GM12873 (cell line): ENCODE results near the gene CBLC.

ENCODE experiments used
- TF ChIP-seq, protein P1 (sequence below): IDR thresholded peaks from 2 replicates; pipeline ENCODE4 v1.5.1; 2012; ENCODE audit warnings: low read depth, mild to moderate bottlenecking, moderate library complexity, low read length, control low read depth; ENCODE audit not compliant: insufficient read depth; ENCODE audit errors: missing control alignments

The CBLC gene

DNA sequence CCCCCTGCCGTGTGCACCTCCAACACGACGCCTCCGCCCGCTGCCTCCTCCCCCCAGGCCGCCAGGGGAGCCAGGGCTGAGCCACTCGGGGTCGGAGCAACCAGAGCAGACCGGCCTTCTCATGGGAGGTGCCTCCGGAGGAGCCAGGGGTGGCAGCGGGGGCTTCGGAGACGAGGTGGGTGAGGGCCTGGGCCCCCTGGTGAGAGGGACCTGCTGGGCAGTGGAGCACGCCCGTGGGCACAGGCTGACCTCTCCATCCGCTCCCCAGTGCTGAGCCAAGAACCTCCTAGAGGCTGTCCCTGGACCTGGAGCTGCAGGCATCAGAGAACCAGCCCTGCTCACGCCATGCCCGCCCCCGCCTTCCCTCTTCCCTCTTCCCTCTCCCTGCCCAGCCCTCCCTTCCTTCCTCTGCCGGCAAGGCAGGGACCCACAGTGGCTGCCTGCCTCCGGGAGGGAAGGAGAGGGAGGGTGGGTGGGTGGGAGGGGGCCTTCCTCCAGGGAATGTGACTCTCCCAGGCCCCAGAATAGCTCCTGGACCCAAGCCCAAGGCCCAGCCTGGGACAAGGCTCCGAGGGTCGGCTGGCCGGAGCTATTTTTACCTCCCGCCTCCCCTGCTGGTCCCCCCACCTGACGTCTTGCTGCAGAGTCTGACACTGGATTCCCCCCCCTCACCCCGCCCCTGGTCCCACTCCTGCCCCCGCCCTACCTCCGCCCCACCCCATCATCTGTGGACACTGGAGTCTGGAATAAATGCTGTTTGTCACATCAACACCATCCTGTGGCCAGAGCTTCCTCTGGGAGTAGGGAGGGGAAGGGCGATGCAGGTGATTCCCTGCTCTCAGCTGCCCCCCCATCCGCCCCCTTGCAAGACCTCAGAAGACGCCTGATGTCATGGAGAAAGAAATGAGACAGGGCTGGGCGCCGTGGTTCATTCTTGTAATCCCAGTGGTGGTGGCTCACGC lies 43.2 kb downstream of the CBLC start:
- TF ChIP-seq, protein P1, sequence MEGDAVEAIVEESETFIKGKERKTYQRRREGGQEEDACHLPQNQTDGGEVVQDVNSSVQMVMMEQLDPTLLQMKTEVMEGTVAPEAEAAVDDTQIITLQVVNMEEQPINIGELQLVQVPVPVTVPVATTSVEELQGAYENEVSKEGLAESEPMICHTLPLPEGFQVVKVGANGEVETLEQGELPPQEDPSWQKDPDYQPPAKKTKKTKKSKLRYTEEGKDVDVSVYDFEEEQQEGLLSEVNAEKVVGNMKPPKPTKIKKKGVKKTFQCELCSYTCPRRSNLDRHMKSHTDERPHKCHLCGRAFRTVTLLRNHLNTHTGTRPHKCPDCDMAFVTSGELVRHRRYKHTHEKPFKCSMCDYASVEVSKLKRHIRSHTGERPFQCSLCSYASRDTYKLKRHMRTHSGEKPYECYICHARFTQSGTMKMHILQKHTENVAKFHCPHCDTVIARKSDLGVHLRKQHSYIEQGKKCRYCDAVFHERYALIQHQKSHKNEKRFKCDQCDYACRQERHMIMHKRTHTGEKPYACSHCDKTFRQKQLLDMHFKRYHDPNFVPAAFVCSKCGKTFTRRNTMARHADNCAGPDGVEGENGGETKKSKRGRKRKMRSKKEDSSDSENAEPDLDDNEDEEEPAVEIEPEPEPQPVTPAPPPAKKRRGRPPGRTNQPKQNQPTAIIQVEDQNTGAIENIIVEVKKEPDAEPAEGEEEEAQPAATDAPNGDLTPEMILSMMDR = no peak

DNA sequence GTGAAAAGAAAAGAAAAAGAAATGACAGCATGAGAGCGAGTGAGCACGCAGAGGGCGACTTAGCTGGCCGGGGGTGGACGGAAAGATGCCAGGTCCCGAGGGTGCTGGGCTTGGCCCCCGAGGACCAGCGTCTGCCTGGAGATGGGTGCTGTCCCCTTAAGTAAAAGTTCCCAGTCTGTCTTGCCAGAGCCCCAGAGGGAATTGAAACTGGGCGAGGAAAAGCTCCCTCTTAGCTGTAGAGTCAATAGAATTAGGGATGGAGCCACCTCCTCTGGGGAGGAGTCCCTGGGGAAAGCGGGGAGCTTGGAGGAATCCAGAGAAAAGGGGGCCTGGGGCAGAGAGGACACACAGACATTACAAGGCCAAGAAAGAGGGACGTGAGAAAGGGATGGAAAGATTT lies 44.5 kb downstream of the CBLC start:
- TF ChIP-seq, protein P1 = no peak

DNA sequence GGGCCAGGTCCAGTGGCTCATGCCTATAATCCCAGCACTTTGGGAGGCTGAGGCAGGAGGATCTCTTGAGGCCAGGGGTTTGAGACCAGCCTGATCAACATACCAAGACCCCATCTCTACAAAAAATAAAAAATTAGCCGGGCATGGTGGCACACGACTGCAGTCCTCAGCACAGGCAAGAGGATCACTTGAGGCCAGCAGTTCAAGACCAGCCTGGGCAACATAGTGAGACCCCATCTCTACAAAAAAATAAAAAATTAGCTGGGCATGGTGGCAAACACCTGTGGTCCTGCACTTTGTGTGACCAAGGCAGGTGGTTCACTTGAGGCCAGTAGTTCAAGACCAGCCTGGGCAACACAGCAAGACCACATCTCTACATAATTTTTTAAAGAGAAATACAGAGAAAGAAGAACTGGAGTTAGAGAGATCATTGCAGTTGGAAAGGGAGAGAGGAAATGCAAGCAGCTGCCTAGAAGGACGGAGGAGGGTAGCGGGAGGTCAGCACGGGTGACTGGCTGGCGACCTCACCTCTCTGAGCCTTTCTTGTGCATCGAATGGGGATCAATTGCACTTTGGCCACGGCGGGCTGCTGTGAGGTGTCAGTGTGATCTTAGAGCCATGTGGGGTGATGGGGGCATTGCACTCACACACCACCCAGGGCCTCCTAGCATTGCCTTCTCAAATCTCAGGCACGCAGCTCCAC lies 45.1 kb downstream of the CBLC start:
- TF ChIP-seq, protein P1 = no peak

DNA sequence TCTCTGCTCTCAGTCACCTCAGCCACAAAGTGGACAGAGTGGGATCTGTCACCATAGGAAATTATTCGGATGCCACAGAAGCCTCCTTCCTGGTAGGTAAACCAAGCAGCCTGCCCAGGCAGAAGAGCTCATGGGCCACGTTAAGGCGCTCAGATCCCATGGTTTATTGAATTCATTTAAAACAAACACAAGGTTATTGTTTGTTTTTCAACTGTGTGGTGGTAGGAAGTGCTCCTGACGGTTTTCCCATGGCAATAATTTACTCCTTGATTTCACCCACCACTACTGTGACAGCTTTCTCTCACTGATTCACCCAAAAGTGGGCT lies 45.6 kb downstream of the CBLC start:
- TF ChIP-seq, protein P1 = no peak

DNA sequence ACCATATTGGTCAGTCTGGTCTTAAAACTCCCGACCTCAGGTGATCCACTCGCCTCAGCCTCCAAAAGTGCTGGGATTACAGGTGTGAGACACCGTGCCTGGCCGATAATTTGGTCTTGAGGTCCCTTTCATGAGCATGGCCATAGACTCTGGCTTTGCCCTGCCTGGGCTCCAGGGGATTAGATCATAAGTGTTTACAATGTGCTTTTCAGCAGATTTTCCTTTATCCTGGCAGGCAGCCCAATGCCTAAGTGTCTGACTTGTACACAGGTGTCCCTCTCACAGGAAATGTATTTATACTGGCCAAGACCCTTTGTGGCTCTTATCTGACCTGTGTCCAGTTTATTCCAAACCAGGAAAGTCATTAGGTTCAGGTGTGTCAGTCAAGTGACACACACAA lies 47.1 kb downstream of the CBLC start:
- TF ChIP-seq, protein P1 = no peak

DNA sequence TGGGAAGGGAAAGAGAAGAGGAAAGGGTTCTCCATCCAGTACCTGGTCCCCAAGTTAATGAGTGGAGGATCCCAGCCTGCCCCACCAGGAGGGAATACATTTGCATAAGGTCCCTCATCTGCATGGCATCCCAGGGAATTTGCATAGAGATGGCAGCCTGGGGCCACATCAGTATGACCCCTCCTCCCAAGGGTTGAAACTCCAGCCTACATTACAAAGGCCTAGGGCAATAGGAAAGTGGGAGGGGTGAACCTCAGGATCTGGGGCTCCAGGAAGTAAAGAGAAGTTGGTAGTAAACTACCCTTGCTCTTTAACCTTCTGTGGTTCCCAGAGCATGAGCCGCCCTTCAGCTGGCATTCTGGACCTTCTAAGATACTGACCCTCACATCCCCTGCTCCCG lies 61.6 kb downstream of the CBLC start:
- TF ChIP-seq, protein P1 = no peak

DNA sequence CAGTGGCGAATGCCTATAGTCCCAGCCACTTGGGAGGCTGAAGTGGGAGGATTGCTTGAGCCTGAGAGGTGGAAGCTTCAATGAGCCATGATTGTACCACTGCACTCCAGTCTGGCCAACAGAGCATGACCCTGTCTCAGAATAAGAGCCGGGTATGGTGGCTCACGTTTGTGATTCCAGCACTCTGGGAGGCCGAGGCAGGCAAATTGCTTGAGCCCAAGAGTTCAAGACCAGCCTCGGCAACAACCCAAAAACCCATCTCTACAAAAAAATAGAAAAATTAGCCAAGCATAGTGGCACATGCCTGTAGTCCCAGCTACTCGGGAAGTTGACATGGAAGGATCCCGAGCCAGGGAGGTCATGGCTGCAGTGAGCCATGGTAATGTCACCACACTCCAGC lies 63.1 kb downstream of the CBLC start:
- TF ChIP-seq, protein P1 = no peak
